HG03280 (cell line): ENCODE results near the gene CPTP.

ENCODE experiments used
- ATAC-seq: cut with Tn5 transposase; IDR thresholded peaks from one replicate; pipeline ENCODE4 v1.9.1; 2021; ENCODE audit warnings: mild to moderate bottlenecking, moderate library complexity; ENCODE audit not compliant: unreplicated experiment

The CPTP gene

DNA sequence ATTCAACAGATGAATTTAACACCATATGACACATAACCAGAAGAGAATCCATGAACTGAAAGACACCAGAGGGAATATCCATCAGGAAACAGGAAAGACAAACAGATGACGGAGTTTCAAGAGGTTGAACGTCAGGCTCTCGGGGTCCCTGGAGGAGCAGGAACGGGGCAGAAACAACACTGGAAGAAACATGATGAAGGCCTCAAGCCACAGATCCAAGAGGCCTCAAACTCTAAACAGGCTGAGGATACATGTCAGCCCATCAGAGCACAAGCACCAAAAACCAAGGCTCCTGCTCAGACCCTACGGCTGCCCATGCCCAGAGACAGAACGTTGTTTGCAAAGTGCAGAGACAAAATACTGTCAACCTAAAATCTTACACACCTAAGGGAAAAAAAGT is 7.2 kb upstream of the CPTP start:
- ATAC-seq = no peak

DNA sequence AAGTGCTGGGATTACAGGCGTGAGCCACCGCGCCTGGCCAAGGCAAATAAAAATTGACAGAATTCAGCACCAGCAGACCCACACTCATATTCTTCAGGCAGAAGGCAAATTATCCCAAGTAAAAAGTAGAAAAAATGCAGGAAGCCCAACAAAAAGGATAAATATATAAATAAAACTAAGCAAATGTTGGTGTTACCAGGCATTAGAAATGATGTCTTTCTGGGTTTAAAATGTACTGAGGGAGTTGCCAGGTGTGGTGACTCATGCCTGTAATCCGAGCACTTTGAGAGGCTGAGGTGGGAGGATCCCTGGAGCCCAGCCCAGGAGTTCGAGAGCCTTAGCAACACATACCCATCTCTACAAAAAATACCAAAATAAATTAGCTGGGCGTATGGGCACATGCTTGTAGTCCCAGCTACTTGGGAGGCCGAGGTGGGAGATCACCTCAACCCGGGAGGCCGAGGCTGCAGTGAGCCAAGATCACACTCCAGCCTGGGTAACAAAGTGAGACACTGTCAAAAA is 6.4 kb upstream of the CPTP start:
- no peak for ATAC-seq

DNA sequence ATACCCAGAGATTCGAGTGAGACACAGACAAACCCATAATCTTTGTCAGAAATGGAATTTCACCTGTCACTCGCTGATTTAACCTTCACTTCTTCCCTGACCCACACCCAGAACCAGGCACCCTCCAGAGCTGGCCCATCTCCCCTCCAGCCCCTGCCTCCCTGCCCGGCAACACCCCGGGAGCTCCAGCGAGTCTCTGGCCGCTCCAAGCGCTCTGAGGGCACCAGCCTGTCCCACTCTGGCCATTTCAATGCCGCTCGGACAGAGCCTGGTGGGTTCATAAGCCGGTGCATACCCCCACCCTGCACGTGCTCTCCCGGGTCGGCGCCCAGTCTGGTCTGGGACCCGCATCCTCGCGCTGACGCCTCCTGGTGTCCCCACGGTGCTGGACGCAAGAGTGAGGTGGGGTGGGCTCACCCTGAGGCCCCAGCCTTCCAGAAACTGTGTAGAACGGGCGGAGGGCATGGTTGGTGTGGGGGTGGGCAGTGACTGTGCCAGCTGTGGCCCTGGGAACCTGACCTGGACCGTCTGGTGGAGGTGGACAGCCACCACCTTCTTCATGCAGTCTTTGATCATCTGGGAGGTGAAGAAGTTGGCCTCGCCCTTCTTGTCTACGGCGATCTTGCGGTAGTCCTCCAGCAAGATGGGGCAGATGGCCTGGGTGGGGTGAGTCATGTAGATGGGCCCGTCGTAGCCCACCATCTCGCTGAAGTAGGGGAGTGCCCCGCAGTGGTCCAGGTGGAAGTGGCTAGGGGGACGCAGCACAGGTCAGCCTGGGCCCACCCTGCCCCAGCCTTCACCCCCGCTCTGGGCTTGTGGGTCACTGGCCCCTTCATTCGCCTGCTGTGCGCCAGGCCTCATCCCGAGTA is 5.6 kb upstream of the CPTP start:
- no peak for ATAC-seq

DNA sequence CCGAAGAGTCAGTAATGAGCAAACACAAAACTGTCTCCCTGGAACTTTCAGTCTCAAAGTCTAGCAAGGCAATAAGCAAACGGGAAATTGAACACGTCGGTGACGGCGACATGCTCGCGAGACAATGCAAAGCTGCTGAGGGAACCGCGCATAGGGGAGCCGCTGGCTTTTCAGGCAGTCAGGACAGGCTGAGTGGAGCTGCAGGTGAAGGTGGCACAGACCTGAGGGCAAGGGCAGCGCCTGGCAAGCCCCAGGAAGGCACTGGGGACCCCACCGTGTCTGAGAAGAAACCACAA is 5.0 kb upstream of the CPTP start:
- no peak for ATAC-seq

DNA sequence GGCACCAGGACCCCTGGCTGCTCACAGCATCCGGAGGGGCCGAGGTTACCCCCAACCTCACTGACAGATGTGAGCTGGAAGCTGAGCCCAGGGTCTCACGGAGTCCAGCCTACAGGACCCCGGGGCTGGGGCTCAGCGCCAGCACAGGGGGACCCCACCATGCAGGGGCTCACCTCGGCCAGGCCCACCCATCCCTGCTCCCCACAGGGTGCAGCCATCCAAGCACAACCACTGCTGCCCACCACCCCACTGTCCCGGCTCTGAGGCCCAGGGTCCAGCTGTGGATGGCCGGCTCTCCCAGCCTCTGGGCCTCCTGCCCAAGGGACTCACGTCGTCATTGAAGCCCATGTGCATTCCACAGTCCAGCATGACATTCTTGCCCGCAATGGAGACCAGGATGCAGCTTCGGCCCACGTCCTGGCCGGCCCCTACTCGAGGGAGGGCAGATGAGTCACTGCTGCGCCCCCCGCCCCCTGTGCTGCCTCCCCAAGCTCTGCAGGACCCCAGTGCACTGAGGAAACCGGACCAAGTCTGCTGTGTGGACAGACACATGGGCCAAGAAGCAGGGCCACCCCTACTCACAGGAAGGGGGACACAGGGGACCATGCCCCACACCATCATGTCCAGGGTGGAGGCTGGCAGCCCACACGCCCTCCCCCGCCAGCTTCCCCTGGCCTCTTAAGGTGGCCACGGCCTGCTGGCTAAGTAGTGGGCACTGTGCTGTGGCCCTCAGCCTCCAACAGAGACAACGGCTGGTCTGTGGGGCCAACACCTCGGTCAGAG is 3.7 kb upstream of the CPTP start:
- no peak for ATAC-seq

DNA sequence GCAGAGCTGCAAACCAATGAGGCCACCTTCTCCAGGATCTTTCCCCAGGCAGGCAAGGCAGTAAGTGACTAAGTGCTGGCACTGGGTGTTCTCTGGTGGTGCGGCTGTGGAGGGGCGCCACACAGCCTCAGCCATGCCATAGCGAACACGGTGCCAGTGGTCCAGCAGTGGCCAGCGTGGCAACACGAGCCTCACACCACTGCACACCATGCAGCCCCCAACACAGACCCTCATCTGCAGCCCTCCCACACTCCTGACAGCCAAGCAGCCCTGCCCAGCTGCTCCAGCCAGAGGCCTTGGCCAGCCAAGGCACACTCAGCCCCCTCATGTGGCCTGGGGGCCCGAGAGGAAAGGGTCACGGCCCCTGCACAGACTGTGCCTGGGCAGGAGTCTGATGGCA is 3.1 kb upstream of the CPTP start:
- no peak for ATAC-seq

DNA sequence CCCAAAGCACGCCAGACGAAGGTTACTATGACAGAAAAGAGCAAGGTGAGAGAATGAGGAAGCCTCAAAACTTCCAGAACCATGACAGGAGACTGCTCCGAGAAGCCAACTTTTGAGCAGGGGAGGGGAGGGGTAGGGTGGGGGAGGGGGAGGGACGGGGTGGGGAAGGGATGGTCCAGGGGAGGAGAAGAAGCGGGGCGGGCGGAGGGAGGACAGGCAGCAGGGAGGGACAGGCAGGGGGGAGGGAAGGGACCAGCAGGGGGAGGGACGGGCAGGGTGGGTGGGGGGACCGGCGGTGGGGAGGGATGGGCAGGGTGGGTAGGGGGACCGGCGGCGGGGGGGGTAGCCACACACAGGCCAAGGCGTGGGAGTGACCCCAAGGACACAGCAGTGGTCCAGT is 2.2 kb upstream of the CPTP start:
- ATAC-seq = no peak

DNA sequence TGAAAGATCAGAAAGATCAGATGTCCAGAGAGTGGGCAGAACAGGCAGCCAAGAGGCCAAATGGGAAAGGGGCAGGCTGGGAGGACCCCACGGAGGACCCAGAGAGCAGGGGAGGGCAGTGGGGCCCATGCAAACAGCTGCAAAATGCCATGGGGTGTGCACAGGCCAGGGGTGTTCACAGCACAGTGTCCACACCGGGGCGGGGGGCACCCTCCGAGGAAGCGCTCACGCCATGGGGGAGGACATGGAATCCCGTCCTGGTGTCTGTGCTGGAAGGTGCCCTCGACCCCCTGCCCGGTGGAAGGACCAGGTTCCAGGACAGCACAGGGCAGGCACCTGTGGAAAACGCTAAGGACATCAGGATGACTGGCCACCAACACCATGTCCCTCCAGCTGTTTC is 1.6 kb upstream of the CPTP start:
- ATAC-seq = no peak

DNA sequence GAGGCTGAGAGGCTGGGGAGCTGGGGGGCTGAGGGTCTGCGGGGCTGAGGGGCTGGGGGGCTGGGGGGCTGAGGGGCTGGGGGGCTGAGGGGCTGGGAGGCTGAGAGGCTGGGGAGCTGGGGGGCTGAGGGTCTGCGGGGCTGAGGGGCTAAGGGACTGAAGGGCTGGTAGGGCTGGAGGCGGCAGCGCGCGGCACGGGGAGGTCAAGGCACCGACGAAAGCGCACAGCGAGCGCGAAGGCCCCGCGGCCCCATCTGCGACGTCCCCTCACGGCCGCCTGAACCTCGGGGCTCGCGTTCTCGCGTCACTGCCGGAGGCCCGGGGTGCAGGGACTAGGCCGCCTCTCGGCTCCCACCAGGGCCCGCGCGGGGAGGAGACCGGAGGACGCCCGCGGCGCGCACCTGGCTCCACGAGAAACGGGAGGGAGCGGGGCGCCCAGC is 498 bp upstream of the CPTP start:
- ATAC-seq = peak; percentile 37

DNA sequence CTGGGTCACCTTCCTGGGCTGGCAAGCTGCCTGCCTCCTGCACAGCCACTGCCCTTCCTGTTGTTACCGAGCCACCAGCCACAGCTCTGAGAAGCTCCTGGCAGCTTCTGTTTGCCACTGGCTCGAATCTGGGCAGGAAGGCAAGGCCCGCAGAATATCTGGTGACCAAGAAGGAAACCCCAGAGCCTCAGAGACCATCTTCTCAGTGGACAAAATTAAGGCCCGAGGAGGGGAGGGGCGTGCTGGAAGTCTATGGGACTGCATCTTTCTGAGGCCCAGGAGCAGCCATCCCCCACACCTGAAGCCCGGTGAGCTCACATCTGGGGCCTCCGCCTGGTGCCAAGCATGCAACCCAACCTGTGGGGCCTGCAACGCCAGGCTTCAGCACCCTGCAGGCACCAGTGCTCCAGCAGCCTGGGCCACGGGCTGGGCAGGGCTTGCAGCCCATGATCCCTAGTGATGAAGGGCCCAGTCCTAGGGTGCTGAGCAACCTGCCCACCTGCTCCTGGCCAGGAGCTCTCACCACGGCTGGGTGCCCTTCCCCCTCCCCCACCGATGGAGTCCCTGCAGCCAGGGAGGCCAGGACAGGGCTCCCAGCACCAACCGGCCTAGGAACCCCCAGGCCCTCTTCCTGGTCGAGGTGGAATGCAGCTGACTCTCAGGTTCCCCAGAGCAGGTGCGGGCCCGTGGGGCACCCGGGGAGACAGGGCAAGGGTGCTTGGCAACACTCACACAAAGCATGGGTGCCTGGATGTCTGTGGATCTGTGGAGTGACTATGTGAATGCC is 879 bp downstream of the CPTP start:
- ATAC-seq = no peak

DNA sequence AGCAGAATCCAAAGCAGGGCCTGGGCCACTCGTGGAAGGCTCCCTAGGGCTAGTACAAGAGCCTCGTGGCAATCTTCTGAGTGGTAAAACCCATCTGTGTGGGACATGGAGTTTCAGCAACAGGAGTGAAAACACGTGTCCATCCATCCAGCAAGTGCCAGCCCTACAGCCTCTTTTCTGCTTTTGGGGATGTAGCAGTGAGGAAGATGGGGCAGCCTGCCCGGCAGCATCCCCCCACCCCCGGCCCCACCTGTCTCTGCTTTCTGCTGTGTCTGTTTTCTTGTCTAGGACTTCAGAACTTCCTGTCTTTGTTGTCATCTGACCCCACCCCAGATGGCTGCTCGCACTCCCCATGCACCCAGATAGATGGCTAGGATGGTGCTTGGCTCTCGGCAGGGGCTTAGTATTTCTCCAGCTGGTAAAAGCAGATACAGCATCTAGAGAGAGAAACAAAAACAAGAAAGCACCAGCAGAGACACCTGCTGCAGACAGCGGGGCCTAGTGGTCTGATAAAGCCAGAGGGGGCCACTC is 1.5 kb downstream of the CPTP start:
- no peak for ATAC-seq

DNA sequence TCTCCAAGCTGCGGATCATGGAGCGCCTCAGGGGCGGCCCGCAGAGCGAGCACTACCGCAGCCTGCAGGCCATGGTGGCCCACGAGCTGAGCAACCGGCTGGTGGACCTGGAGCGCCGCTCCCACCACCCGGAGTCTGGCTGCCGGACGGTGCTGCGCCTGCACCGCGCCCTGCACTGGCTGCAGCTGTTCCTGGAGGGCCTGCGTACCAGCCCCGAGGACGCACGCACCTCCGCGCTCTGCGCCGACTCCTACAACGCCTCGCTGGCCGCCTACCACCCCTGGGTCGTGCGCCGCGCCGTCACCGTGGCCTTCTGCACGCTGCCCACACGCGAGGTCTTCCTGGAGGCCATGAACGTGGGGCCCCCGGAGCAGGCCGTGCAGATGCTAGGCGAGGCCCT is 2.7 kb downstream of the CPTP start:
- ATAC-seq = no peak

DNA sequence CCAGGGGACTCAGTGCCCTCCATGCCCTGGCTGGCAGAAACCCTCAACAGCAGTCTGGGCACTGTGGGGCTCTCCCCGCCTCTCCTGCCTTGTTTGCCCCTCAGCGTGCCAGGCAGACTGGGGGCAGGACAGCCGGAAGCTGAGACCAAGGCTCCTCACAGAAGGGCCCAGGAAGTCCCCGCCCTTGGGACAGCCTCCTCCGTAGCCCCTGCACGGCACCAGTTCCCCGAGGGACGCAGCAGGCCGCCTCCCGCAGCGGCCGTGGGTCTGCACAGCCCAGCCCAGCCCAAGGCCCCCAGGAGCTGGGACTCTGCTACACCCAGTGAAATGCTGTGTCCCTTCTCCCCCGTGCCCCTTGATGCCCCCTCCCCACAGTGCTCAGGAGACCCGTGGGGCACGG is 3.7 kb downstream of the CPTP start:
- no peak for ATAC-seq

DNA sequence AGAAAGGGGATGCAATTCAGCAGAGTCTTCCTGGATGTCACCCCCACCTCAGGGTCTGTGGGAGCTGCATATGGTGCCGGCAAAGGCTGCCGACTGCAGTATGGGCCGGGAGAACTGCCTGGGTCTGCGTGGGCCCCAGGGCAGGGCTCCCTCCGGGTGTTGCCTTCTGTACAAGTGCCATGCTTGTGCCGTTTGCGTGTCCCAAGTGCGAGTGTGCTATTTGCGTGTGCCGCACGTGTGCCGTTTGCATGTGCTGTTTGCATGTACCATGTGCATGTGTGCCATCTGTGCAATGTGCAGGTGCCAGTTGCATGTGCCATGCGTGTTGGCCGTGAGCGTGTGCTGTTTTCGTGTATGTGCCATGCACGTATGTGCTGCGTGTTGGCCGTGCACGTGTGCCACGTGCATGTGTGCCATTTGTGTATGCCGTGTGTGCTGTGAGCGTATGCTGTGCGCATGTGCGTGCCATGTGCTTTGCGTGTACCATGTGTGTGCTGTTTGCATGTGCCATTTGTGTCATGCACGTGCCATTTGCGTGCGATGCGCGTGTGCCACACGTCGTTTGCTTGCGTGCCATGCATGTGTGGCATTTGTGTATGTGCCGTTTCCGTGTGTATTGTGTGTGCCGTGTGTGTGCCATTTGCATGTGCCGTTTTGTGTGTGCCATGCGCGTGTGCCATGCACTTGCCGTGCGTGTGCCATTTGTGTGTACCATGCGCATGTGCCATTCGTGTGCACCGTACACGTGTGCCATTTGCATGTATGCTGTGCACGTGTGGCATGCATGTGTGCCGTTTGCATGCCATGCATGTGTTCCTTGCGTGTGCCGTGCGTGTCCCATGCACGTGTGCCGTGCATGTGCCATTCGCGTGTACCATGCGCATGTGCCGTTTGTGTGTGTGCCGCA is 5.0 kb downstream of the CPTP start:
- no peak for ATAC-seq

DNA sequence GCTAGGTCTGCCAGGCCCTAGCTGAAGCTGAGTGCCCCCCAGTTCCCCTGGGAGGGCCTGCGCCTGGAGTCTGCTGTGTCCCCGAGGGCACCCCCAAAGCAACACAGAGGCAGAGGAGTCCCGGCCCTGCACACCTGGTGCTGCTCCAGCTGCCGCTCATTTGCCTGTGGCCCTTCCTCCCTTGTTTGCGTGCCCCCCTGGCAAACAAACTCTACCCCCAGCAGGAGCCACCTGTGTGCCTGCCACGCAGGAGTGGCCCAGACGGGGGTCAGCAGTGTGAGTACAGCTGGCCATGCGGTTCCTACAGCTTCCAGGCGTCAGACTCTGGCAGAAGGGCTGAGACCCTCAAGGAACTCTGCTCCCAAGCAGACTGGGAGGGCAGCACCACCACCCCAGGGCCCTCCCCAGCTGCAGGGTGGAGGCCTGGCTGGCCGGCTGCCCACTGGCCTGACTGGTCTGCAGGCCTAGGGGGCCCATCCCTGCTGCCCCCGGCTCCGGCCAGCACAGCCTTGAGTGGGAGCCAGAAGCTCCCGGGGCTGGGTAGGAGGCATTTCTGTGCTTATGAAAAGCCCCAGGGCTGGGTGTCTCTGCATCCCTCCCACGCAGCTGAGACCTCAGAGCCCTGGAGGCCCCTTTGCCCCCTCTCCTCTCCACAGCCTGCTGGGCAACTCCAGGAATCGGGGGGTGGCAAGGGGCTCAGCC is 5.9 kb downstream of the CPTP start:
- ATAC-seq = no peak

DNA sequence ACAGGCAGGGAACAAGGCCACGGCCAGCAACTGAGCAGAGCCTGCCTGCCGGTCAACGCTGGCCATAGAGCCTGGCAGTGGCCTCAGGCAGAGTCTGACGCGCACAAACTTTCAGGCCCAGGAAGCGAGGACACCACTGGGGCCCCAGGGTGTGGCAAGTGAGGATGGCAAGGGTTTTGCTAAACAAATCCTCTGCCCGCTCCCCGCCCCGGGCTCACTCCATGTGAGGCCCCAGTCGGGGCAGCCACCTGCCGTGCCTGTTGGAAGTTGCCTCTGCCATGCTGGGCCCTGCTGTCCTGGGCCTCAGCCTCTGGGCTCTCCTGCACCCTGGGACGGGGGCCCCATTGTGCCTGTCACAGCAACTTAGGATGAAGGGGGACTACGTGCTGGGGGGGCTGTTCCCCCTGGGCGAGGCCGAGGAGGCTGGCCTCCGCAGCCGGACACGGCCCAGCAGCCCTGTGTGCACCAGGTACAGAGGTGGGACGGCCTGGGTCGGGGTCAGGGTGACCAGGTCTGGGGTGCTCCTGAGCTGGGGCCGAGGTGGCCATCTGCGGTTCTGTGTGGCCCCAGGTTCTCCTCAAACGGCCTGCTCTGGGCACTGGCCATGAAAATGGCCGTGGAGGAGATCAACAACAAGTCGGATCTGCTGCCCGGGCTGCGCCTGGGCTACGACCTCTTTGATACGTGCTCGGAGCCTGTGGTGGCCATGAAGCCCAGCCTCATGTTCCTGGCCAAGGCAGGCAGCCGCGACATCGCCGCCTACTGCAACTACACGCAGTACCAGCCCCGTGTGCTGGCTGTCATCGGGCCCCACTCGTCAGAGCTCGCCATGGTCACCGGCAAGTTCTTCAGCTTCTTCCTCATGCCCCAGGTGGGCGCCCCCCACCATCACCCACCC is 6.7 kb downstream of the CPTP start, which contains the start of gene TAS1R3:
TAS1R3 (plus strand) TSS at position 213 of the 898 bp plus-strand sequence; CDS start at position 279, 66 bp downstream.
- no peak for ATAC-seq

DNA sequence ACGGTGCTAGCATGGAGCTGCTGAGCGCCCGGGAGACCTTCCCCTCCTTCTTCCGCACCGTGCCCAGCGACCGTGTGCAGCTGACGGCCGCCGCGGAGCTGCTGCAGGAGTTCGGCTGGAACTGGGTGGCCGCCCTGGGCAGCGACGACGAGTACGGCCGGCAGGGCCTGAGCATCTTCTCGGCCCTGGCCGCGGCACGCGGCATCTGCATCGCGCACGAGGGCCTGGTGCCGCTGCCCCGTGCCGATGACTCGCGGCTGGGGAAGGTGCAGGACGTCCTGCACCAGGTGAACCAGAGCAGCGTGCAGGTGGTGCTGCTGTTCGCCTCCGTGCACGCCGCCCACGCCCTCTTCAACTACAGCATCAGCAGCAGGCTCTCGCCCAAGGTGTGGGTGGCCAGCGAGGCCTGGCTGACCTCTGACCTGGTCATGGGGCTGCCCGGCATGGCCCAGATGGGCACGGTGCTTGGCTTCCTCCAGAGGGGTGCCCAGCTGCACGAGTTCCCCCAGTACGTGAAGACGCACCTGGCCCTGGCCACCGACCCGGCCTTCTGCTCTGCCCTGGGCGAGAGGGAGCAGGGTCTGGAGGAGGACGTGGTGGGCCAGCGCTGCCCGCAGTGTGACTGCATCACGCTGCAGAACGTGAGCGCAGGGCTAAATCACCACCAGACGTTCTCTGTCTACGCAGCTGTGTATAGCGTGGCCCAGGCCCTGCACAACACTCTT is 7.6 kb downstream of the CPTP start:
- ATAC-seq = no peak
